Endothelial cell of umbilical vein (primary cell): ENCODE measurements around the gene RIMS3. TPM values are rescaled to one million over a fixed set of nuclear protein-coding genes. Genes with fewer than 3 reads are reported as not detected.

Experiments
- BruUV-seq: library from RNA; stranded (reverse); fragments of 400-500 nt; replicated peaks from 2 replicates; lab custom pipeline; 2021; lab: Mats Ljungman, UMichigan
- CTCF ChIA-PET: fragments of 300-600, 350-600 bp; sonication (Branson Sonifier 250); formaldehyde crosslinking; loops from one replicate; lab custom pipeline; 2021; ENCODE audit warnings: antibody characterized with exemption, inconsistent platforms; lab: Charles Lee
- POLR2A ChIA-PET: fragments of 300-600, 350-600 bp; sonication (Branson Sonifier 250); formaldehyde crosslinking; loops from one replicate; lab custom pipeline; 2021; ENCODE audit warnings: antibody characterized with exemption, inconsistent platforms; lab: Charles Lee
- DNase-seq: peaks from one replicate; pipeline ENCODE4 v3.0.0-alpha.2; 2011; ENCODE audit warnings: low read depth, low spot score
- FAIRE-seq: peaks from 2 replicates; lab custom pipeline; 2011; peaks lifted over from hg19 to GRCh38; lab: Jason Lieb, UNC
- H2AFZ ChIP-seq: 2 replicates; pipeline ENCODE4 v1.6.0; 2012; ENCODE audit warnings: low read depth, low read length, control low read depth, inconsistent platforms
- H3K27ac ChIP-seq: 2 replicates; pipeline ENCODE4 v1.5.1; 2011; ENCODE audit warnings: low read depth, mild to moderate bottlenecking, control low read depth, low read length, moderate library complexity; ENCODE audit not compliant: insufficient read depth
- H3K27me3 ChIP-seq, 2 experiments: 2 replicates each; pipeline versions ENCODE4 v1.6.0 to v1.6.1; 2011; ENCODE audit warnings: low read length in 2 of 2, mixed read lengths in 1 of 2; ENCODE audit not compliant: control insufficient read depth in 2 of 2, insufficient read depth in 2 of 2
- H3K36me3 ChIP-seq, 2 experiments: 2 replicates in 1 of 2; 3 replicates in 1 of 2; pipeline ENCODE4 v1.5.1; 2011; ENCODE audit warnings: low read length in 2 of 2, mild to moderate bottlenecking in 1 of 2, moderate library complexity in 1 of 2; ENCODE audit not compliant: control insufficient read depth in 2 of 2, insufficient read depth in 2 of 2; ENCODE audit errors: extremely low read depth in 1 of 2
- H3K4me1 ChIP-seq: 3 replicates; pipeline ENCODE4 v1.5.1; 2011; ENCODE audit warnings: mild to moderate bottlenecking, low read length; ENCODE audit not compliant: control insufficient read depth, insufficient read depth; ENCODE audit errors: extremely low read depth
- H3K4me2 ChIP-seq: 2 replicates; pipeline ENCODE4 v1.6.1; 2011; ENCODE audit warnings: low read length, control low read depth, mixed read lengths; ENCODE audit not compliant: insufficient read depth
- H3K4me3 ChIP-seq, 3 experiments: fragments of 200-600 bp in 1 of 3; sonication (generic), shearing (Covaris generic) in 1 of 3; replicated peaks in 1 of 3; 2 replicates each; pipeline ENCODE4 v1.5.1; 2011 to 2016; ENCODE audit warnings: control low read depth in 3 of 3, low read length in 3 of 3, mild to moderate bottlenecking in 2 of 3, inconsistent platforms in 1 of 3, low read depth in 1 of 3, moderate library complexity in 1 of 3; ENCODE audit not compliant: insufficient read depth in 1 of 3
- H3K79me2 ChIP-seq: 2 replicates; pipeline ENCODE4 v1.6.0; 2012; ENCODE audit warnings: low read length, inconsistent platforms; ENCODE audit not compliant: control insufficient read depth, insufficient read depth
- H3K9ac ChIP-seq: replicated peaks from 2 replicates; pipeline ENCODE3; 2011; ENCODE audit warnings: low read length, control low read depth; ENCODE audit not compliant: insufficient read depth; ENCODE audit errors: extremely low read depth
- H3K9me1 ChIP-seq: replicated peaks from 3 replicates; pipeline ENCODE4 v1.6.0; 2011; ENCODE audit warnings: mild to moderate bottlenecking, low read length; ENCODE audit not compliant: control insufficient read depth, insufficient read depth; ENCODE audit errors: extremely low read depth
- H3K9me3 ChIP-seq: replicated peaks from 2 replicates; pipeline ENCODE4 v1.5.1; 2012; ENCODE audit warnings: low read length, inconsistent platforms; ENCODE audit not compliant: control insufficient read depth, insufficient read depth
- H4K20me1 ChIP-seq: replicated peaks from 2 replicates; pipeline ENCODE3; 2011; ENCODE audit warnings: mild to moderate bottlenecking, low read length; ENCODE audit not compliant: control insufficient read depth, insufficient read depth; ENCODE audit errors: extremely low read depth
- EZH2 ChIP-seq: IDR thresholded peaks from 2 replicates; pipeline ENCODE4 v1.6.1; 2012; ENCODE audit warnings: borderline replicate concordance, low read depth, mild to moderate bottlenecking, moderate library complexity, low read length, inconsistent platforms; ENCODE audit not compliant: severe bottlenecking
- FOS ChIP-seq: IDR thresholded peaks from 2 replicates; pipeline ENCODE4 v1.6.1; 2011; ENCODE audit warnings: mild to moderate bottlenecking, low read length, moderate library complexity, borderline replicate concordance; ENCODE audit not compliant: insufficient read depth
- GATA2 ChIP-seq: IDR thresholded peaks from 2 replicates; pipeline ENCODE4 v1.7.0; 2011; ENCODE audit warnings: low read depth, mild to moderate bottlenecking, moderate library complexity, mixed read lengths, low read length; ENCODE audit not compliant: insufficient read length, insufficient read depth
- JUN ChIP-seq: IDR thresholded peaks from 2 replicates; pipeline ENCODE4 v1.6.1; 2011; ENCODE audit warnings: borderline replicate concordance, low read depth; ENCODE audit not compliant: insufficient read length, insufficient read depth
- MYC ChIP-seq: IDR thresholded peaks from one replicate; pipeline ENCODE4 v1.6.1; 2011; ENCODE audit warnings: mild to moderate bottlenecking, low read depth, low read length
- POLR2A ChIP-seq: IDR thresholded peaks from 2 replicates; pipeline ENCODE4 v1.6.1; 2012; ENCODE audit warnings: low read depth, mild to moderate bottlenecking, control low read depth, low read length
- POLR2AphosphoS5 ChIP-seq: IDR thresholded peaks from 2 replicates; pipeline ENCODE4 v1.6.1; 2012; ENCODE audit warnings: low read depth, mild to moderate bottlenecking, control low read depth, low read length, moderate library complexity; ENCODE audit not compliant: insufficient read depth
- dilution Hi-C: fragments of 300-500 bp; cut with MboI; formaldehyde crosslinking; loops from one replicate; pipeline ENCODE4 v1.15.0; 2019; ENCODE audit warnings: low sequenced_read_pairs; ENCODE audit not compliant: extremely low pct_ligation_motif_present
- intact Hi-C: fragments of 100-400 bp; cut with micrococcal nuclease; formaldehyde crosslinking; loops from one replicate; pipeline ENCODE4 v1.10.0; 2022
- polyA plus RNA-seq, 4 experiments: library from polyadenylated mRNA; depleted of rRNA in 3 of 4; stranded (reverse) in 3 of 4; unstranded in 1 of 4; fragments of >200 nt; gene quantifications; 2 replicates each; pipeline versions ENCODE4 v1.2.1 to v1.2.3, GENCODE V29; 2011 to 2012; ENCODE audit warnings: missing spikeins in 1 of 4
- total RNA-seq: library from RNA; stranded (reverse); gene quantifications from 2 replicates; pipeline ENCODE4 v1.2.3, GENCODE V29; 2021
- TF ChIP-seq, protein P1 (sequence below), 2 donors: IDR thresholded peaks; 1 replicate in 1 of 2; 2 replicates in 1 of 2; pipeline ENCODE4 v1.5.1; 2011; ENCODE audit warnings: low read length in 2 of 2, mild to moderate bottlenecking in 2 of 2, moderate library complexity in 2 of 2, control low read depth in 1 of 2, inconsistent platforms in 1 of 2, low read depth in 1 of 2; ENCODE audit not compliant: insufficient read depth in 1 of 2; ENCODE audit errors: extremely low read depth in 1 of 2
- TF ChIP-seq, protein P2 (sequence below): IDR thresholded peaks from 2 replicates; pipeline ENCODE4 v1.6.1; 2011; ENCODE audit not compliant: insufficient read depth, insufficient read length

RIMS3 gene
- total and polyA plus RNA-seq, 2 donors (not counting 3 experiments of a cell fraction or from before 2014, with no cell fraction given) = 0.14 to 0.15 TPM

DNA sequence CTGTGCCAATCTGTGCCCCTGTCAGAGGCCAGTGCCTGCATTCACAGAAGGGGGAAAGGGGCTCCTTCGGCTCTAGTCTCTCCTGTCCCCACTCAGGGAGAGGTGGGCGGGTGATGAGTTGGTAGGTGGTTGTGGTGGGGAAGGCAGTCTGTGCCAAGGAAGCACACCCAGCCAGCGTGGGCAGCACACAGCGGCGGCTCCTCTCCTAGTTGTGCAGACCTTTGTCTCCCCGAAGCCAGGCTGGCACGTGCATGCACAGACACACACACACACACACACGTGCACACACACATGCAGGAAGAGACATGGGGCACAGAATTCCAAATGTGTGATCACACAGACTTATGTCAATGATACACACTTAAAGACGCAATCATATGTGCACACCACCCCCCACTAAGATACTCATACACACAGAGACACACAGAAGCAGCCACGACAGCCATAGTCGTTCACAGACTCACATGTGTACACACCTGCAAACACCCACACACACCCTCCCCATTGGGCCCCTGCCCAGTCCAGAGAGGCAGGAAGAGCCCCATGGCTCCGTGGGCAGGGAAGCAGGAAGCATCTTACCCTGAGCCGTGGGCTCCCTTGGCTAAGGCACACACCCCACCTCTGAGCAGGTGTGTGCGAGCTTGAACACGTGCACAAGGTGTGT is 16.4 kb downstream of the RIMS3 start:
- Histone ChIP-seq H3K4me3 (no peak overlapping the region), H3K4me2 (no peak overlapping the region), H3K79me2 (no peaks in the 10 kb centered on the region), H3K4me1 (peaks cover 5% of the 10 kb centered on the region), H3K9me3 (no peaks in the 10 kb centered on the region), H2AFZ (no peak overlapping the region), H3K27ac (no peak overlapping the region), H3K9ac (no peak overlapping the region), H3K9me1 (no peaks in the 10 kb centered on the region), H4K20me1 (no peaks in the 10 kb centered on the region), H3K27me3 (peaks cover 3 to 8% of the 10 kb centered on the region in 2 experiments), H3K36me3 (no peaks in the 10 kb centered on the region)
- ChIA-PET CTCF (interaction anchor here (2.6 kb wide), 1 partner anchor 19 kb away, joined by 7 read pairs; no protein-coding TSS in a partner anchor), POLR2A (no interaction called here)
- DNase-seq = no peak
- intact Hi-C loops (no loop called here), dilution Hi-C loops (no loop called here)
- TF ChIP-seq POLR2A (no peak), MYC (no peak), FOS (no peak), POLR2AphosphoS5 (no peak), EZH2 (no peak)
- no TSS peak for BruUV-seq
- FAIRE-seq = no peak

- Histone ChIP-seq H3K36me3 (no peaks in the 10 kb centered on the region), H3K9me1 (no peaks in the 10 kb centered on the region), H3K4me1 (peaks cover 5% of the 10 kb centered on the region), H4K20me1 (no peaks in the 10 kb centered on the region), H3K79me2 (no peaks in the 10 kb centered on the region), H3K27me3 (peaks cover 2 to 8% of the 10 kb centered on the region in 2 experiments), H2AFZ (no peak overlapping the region), H3K9me3 (no peaks in the 10 kb centered on the region), H3K4me2 (no peak overlapping the region), H3K9ac (no peak overlapping the region), H3K4me3 (no peak overlapping the region), H3K27ac (no peak overlapping the region)
- DNase-seq (no peak), FAIRE-seq (no peak)
- intact Hi-C loops (no loop called here), dilution Hi-C loops (no loop called here)
- BruUV-seq = no TSS peak
- no peak for TF ChIP-seq EZH2
- TF ChIP-seq POLR2A = no peak
- TF ChIP-seq, protein P1, sequence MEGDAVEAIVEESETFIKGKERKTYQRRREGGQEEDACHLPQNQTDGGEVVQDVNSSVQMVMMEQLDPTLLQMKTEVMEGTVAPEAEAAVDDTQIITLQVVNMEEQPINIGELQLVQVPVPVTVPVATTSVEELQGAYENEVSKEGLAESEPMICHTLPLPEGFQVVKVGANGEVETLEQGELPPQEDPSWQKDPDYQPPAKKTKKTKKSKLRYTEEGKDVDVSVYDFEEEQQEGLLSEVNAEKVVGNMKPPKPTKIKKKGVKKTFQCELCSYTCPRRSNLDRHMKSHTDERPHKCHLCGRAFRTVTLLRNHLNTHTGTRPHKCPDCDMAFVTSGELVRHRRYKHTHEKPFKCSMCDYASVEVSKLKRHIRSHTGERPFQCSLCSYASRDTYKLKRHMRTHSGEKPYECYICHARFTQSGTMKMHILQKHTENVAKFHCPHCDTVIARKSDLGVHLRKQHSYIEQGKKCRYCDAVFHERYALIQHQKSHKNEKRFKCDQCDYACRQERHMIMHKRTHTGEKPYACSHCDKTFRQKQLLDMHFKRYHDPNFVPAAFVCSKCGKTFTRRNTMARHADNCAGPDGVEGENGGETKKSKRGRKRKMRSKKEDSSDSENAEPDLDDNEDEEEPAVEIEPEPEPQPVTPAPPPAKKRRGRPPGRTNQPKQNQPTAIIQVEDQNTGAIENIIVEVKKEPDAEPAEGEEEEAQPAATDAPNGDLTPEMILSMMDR (IDR thresholded peaks at IDR 0.05; ENCODE audit: extremely low read depth in 1 of 2, insufficient read depth in 1 of 2, low read depth in 1 of 2, low read length in 2 of 2) = no peak
- no peak for TF ChIP-seq JUN
- TF ChIP-seq, protein P2, sequence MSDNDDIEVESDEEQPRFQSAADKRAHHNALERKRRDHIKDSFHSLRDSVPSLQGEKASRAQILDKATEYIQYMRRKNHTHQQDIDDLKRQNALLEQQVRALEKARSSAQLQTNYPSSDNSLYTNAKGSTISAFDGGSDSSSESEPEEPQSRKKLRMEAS = no peak
- no peak for TF ChIP-seq GATA2
- no peak for TF ChIP-seq MYC
- TF ChIP-seq FOS = no peak
- no peak for TF ChIP-seq POLR2AphosphoS5
- CTCF ChIA-PET = interaction anchor here (1.0 to 2.6 kb wide), 3 partner anchors 18 to 126 kb away, joined by 3 to 7 read pairs (median 3); no protein-coding TSS in a partner anchor
- POLR2A ChIA-PET = no interaction called here
These were observed 17.3 kb downstream of the RIMS3 start for GRCh38 chr1:40648200-40648599.
